ENCODE measurements around the gene TUBA1B. TPM values are rescaled to one million over a fixed set of nuclear protein-coding genes. Genes with fewer than 3 reads are reported as not detected.

TUBA1B gene
- total RNA-seq, 1 experiment from 2014 or later, result 2,063 TPM

DNA sequence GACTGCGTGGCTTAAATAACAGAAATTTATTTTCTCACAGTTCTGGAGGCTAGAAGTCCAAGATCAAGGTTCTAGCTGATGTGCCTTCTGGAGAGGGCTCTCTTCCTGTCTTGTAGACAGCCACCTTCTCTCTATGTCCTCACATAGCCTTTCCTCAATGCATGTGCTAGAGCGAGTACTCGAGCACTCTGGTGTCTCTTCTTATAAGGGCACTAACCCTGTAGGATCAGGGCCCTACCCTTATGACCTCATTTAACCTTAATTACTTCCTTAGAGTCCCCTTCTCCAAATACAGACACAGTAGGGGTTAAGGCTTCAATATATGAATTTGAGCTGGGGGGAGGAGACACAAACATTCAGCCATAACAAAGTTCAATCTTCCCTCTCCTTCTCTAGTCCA, 46.8 kb downstream of the TUBA1B start:
- Histone ChIP-seq H2BK15ac (ENCODE audit: low read depth, low read length) (no peak overlapping the region), H3K79me2 (ENCODE audit: insufficient read depth, low read length) (no peaks in the 10 kb centered on the region), H3K23me2 (ENCODE audit: insufficient read length, low read depth, low read length, poor library complexity, severe bottlenecking) (peaks cover 6% of the 10 kb centered on the region), H4K20me1 (ENCODE audit: control insufficient read depth, insufficient read depth, insufficient read length) (peaks cover 5% of the 10 kb centered on the region), H2AK5ac (ENCODE audit: insufficient read length, low read length) (no peak overlapping the region), H3T11ph (ENCODE audit: low read length) (no peak overlapping the region), H2BK5ac (ENCODE audit: insufficient read length, low read length) (no peak overlapping the region), H4K91ac (ENCODE audit: insufficient read length, low read depth, low read length) (no peak overlapping the region), H3K9ac (ENCODE audit: extremely low read depth, insufficient read length, low read length) (no peak overlapping the region), H3K9me3 (ENCODE audit: control insufficient read depth, low read depth, low read length) (no peaks in the 10 kb centered on the region), H2BK120ac (ENCODE audit: low read depth, low read length, poor library complexity, severe bottlenecking) (no peak overlapping the region), H4K8ac (replicated peaks; ENCODE audit: insufficient read length, low read depth, low read length) (no peak overlapping the region), H3K4me1 (ENCODE audit: insufficient read depth, low read length) (no peaks in the 10 kb centered on the region), H4K5ac (ENCODE audit: insufficient read length, low read depth, low read length) (no peak overlapping the region), H3K27me3 (ENCODE audit: insufficient read depth, low read length) (peaks cover 24% of the 10 kb centered on the region), H3K27ac (ENCODE audit: insufficient read length, low read depth, low read length) (no peak overlapping the region), H2AFZ (ENCODE audit: low read length) (no peak overlapping the region), H2BK12ac (ENCODE audit: insufficient read length, low read depth, low read length) (no peak overlapping the region), H3K79me1 (ENCODE audit: insufficient read depth, low read depth, low read length, poor library complexity, severe bottlenecking) (no peaks in the 10 kb centered on the region), H3K56ac (ENCODE audit: insufficient read length, low read depth, low read length) (no peak overlapping the region), H3K18ac (ENCODE audit: insufficient read length, low read depth, low read length) (no peak overlapping the region), H3K23ac (ENCODE audit: insufficient read length, low read depth, low read length) (no peak overlapping the region), H3K14ac (ENCODE audit: insufficient read depth, low read length) (no peak overlapping the region), H2BK20ac (ENCODE audit: low read depth, low read length, poor library complexity, severe bottlenecking) (no peak overlapping the region), H3K4me2 (ENCODE audit: insufficient read depth, insufficient read length, low read length) (no peak overlapping the region), H3K4ac (ENCODE audit: low read depth, low read length) (no peak overlapping the region)
- no peak overlapping the region for H3K4me3 Mint-ChIP-seq
- no peaks in the 10 kb centered on the region for H3K36me3 Mint-ChIP-seq (ENCODE audit: insufficient read depth in 1 of 3, low read depth in 3 of 3)
- no peak for DNase-seq
- peaks cover 9 to 14% of the 10 kb centered on the region in 2 experiments for H3K4me1 Mint-ChIP-seq
- H3K27ac Mint-ChIP-seq, result no peak overlapping the region
- H3K9me3 Mint-ChIP-seq, result no peaks in the 10 kb centered on the region
- no CpG with 5 or more reads among the region's 3 CpGs for WGBS (ENCODE audit: extremely low coverage, insufficient read length, low lambda C conversion rate)
- peaks cover 77% of the 10 kb centered on the region for H3K27me3 Mint-ChIP-seq (ENCODE audit: low read depth)
- TF ChIP-seq, protein P1, sequence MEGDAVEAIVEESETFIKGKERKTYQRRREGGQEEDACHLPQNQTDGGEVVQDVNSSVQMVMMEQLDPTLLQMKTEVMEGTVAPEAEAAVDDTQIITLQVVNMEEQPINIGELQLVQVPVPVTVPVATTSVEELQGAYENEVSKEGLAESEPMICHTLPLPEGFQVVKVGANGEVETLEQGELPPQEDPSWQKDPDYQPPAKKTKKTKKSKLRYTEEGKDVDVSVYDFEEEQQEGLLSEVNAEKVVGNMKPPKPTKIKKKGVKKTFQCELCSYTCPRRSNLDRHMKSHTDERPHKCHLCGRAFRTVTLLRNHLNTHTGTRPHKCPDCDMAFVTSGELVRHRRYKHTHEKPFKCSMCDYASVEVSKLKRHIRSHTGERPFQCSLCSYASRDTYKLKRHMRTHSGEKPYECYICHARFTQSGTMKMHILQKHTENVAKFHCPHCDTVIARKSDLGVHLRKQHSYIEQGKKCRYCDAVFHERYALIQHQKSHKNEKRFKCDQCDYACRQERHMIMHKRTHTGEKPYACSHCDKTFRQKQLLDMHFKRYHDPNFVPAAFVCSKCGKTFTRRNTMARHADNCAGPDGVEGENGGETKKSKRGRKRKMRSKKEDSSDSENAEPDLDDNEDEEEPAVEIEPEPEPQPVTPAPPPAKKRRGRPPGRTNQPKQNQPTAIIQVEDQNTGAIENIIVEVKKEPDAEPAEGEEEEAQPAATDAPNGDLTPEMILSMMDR (conservative IDR thresholded peaks at IDR 0.05), result no peak
